ENCODE measurements around the gene MBNL1.

Gene MBNL1

DNA sequence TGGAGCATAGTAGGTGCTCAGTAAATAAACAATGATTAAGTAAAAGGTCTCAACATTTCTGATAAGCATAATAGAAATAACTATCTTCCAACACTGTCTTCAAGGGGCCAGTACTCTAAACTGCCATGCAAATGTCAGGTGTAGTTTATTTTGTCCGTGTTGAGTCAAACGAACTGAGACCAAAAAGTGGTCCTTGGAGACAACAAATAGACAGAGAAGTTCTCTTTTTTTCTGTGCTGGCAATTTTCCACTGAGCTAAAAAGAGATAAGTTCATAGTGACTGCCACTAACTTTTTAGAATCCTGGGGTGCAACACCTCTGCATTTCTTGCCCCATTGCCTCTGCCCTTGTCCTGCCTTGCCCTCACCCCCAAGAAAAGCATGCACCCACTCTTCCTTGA lies 14.7 kb upstream of the MBNL1 start:
- Histone ChIP-seq H3K9me2 (replicated peaks; ENCODE audit: control insufficient read depth, low read length) (no peaks in the 10 kb centered on the region), H3K27me3 (ENCODE audit: control insufficient read depth, low read length) (no peaks in the 10 kb centered on the region), H3K9me3 (ENCODE audit: control insufficient read depth, insufficient read depth, low read length) (peaks cover 3% of the 10 kb centered on the region; the same call in 1 of the 2 replicates), H3F3A (ENCODE audit: control insufficient read depth, insufficient read depth) (peaks cover 48% of the 10 kb centered on the region), H3K4me1 (ENCODE audit: control insufficient read depth, low read length) (peaks cover 83% of the 10 kb centered on the region), H3K4me3 (ENCODE audit: low read length) (peak overlapping the region; percentile 48), H3K27ac (ENCODE audit: low read depth, low read length) (peak overlapping the region; percentile 91), H3K4me2 (ENCODE audit: low read length) (peak overlapping the region; percentile 64), H3K36me3 (ENCODE audit: control insufficient read depth, low read length) (peaks cover 21% of the 10 kb centered on the region), H3K79me2 (ENCODE audit: control insufficient read depth, low read length) (peaks cover 79% of the 10 kb centered on the region), H4K20me1 (ENCODE audit: control insufficient read depth, insufficient read depth, low read depth, low read length) (no peaks in the 10 kb centered on the region)
- no peak for TF ChIP-seq EZH2phosphoT487 (IDR thresholded peaks at IDR 0.05; ENCODE audit: borderline replicate concordance, low read length)
- TF ChIP-seq, protein P1, sequence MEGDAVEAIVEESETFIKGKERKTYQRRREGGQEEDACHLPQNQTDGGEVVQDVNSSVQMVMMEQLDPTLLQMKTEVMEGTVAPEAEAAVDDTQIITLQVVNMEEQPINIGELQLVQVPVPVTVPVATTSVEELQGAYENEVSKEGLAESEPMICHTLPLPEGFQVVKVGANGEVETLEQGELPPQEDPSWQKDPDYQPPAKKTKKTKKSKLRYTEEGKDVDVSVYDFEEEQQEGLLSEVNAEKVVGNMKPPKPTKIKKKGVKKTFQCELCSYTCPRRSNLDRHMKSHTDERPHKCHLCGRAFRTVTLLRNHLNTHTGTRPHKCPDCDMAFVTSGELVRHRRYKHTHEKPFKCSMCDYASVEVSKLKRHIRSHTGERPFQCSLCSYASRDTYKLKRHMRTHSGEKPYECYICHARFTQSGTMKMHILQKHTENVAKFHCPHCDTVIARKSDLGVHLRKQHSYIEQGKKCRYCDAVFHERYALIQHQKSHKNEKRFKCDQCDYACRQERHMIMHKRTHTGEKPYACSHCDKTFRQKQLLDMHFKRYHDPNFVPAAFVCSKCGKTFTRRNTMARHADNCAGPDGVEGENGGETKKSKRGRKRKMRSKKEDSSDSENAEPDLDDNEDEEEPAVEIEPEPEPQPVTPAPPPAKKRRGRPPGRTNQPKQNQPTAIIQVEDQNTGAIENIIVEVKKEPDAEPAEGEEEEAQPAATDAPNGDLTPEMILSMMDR (IDR thresholded peaks at IDR 0.05; ENCODE audit: low read depth, low read length, poor library complexity, severe bottlenecking), result no peak

DNA sequence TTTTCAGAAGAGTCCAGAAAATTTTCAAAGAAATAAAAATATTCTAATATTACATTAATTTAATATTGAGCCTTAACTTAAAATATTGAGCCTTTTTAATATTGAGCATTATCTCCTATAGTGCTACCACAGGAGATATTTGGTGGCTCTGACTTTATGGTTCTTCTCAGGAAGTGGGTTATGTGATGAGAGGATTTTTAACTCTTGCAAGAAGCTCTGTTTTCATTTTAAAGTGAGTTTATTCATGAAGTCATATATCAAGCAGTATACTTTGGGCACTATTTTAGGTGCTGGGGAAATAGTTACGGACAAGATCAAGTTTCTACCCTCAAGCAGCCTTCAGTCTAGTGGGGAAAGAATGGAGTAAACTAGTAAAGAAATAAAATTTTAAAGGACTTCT lies 13.4 kb upstream of the MBNL1 start:
- Histone ChIP-seq H3K27ac (ENCODE audit: low read depth, low read length) (peak overlapping the region; percentile 91), H4K20me1 (ENCODE audit: control insufficient read depth, insufficient read depth, low read depth, low read length) (no peaks in the 10 kb centered on the region), H3K4me2 (ENCODE audit: low read length) (peak overlapping the region; percentile 73), H3K4me3 (ENCODE audit: low read length) (peak overlapping the region; percentile 62; the same call in 1 of the 2 replicates), H3F3A (ENCODE audit: control insufficient read depth, insufficient read depth) (peaks cover 48% of the 10 kb centered on the region), H3K27me3 (ENCODE audit: control insufficient read depth, low read length) (no peaks in the 10 kb centered on the region), H3K79me2 (ENCODE audit: control insufficient read depth, low read length) (peaks cover 91% of the 10 kb centered on the region), H3K36me3 (ENCODE audit: control insufficient read depth, low read length) (peaks cover 25% of the 10 kb centered on the region), H3K4me1 (ENCODE audit: control insufficient read depth, low read length) (peaks cover 92% of the 10 kb centered on the region), H3K9me2 (replicated peaks; ENCODE audit: control insufficient read depth, low read length) (no peaks in the 10 kb centered on the region), H3K9me3 (ENCODE audit: control insufficient read depth, insufficient read depth, low read length) (peaks cover 3% of the 10 kb centered on the region; the same call in 1 of the 2 replicates)
- TF ChIP-seq EZH2phosphoT487 (IDR thresholded peaks at IDR 0.05; ENCODE audit: borderline replicate concordance, low read length), result no peak
- TF ChIP-seq, protein P1 (IDR thresholded peaks at IDR 0.05; ENCODE audit: low read depth, low read length, poor library complexity, severe bottlenecking), result no peak

DNA sequence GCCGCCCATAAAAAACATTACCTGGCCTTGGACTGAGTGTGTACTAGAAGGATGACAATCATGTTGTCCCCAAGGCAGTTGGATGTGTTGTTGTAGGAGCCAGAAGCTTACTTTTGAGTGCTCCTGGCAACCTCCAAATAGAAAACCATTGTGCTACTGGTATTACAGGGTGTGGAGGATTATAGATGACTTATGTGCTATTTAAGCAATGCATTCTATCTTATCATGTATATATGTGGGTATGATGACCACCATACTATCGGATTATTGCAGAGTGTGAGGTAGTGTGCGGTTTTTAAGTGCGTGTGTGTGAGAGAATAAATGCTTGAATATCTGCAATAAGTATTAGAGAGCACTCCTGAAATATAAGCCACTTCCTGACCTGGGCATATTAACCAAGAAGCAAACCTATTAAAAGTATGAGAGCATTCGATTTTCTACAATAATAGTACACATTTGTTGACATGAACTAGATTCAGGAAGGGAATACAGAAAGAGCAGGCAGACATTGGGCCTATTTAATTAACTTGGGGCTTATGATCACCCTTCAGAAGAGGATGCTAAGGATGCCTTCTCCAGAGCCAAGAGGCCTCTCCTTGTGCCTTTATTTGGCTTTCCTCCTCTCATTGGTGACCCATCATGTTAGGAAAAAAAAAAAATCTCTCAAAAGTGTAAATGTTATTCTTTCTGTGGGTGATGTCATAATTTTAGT lies 11.7 kb upstream of the MBNL1 start:
- no peak for TF ChIP-seq EZH2phosphoT487 (IDR thresholded peaks at IDR 0.05; ENCODE audit: borderline replicate concordance, low read length)
- TF ChIP-seq, protein P1 (IDR thresholded peaks at IDR 0.05; ENCODE audit: low read depth, low read length, poor library complexity, severe bottlenecking), result no peak
- Histone ChIP-seq H4K20me1 (ENCODE audit: control insufficient read depth, insufficient read depth, low read depth, low read length) (no peaks in the 10 kb centered on the region), H3K4me1 (ENCODE audit: control insufficient read depth, low read length) (peaks cover 79% of the 10 kb centered on the region), H3K36me3 (ENCODE audit: control insufficient read depth, low read length) (peaks cover 28% of the 10 kb centered on the region), H3K9me3 (ENCODE audit: control insufficient read depth, insufficient read depth, low read length) (no peaks in the 10 kb centered on the region), H3K4me3 (ENCODE audit: low read length) (peak overlapping the region; percentile 62), H3K27ac (ENCODE audit: low read depth, low read length) (peak overlapping the region; percentile 87), H3K9me2 (replicated peaks; ENCODE audit: control insufficient read depth, low read length) (no peaks in the 10 kb centered on the region), H3K79me2 (ENCODE audit: control insufficient read depth, low read length) (peaks cover 95% of the 10 kb centered on the region), H3K4me2 (ENCODE audit: low read length) (peak overlapping the region; percentile 73), H3F3A (ENCODE audit: control insufficient read depth, insufficient read depth) (peaks cover 39% of the 10 kb centered on the region), H3K27me3 (ENCODE audit: control insufficient read depth, low read length) (no peaks in the 10 kb centered on the region)
